T follicular helper cell (primary cell): Measurements from ENCODE around the gene ETFBKMT.
"Not testable (repeated sequence)": the region's sequence is repeated elsewhere in the genome, so short reads cannot be mapped to it uniquely, and the experiment has no call there.

Experiments
- DNase-seq: peaks from one replicate; pipeline ENCODE4 v3.0.0-alpha.2; 2020; ENCODE audit warnings: low read depth

ETFBKMT gene

GRCh38 chr12:31718542-31719198, 59.2 kb downstream of the ETFBKMT start:
- not testable (repeated sequence) for DNase-seq

GRCh38 chr12:31722580-31722979, 63.1 kb downstream of the ETFBKMT start:
- DNase-seq, result no peak
